Inferior parietal cortex (tissue), 1 donor: ENCODE measurements around the gene FAF2.
"Not testable (repeated sequence)": the region's sequence is repeated elsewhere in the genome, so short reads cannot be mapped to it uniquely, and the experiment has no call there.

Source experiments
- DNase-seq: peaks from one replicate; pipeline ENCODE4 v3.0.0-alpha.2; 2016; ENCODE audit errors: extremely low spot score

Gene FAF2

DNA sequence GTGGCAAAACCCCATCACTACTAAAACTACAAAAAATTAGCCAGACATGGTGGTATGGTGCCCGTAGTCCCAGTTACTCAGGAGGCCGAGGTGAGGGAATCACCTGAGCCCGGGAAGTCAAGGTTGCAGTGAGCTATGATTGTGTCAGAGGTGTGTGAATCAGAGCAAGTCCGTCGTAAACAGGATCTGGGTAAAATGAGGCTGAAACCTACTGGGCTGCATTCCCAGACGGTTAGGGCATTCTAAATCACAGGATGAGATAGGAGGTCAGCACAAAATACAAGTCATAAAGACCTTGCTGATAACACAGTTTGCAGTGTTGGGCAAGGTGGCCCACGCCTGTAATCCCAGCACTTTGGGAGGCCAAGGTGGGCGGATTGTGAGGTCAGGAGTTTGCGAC, 29.9 kb upstream of the FAF2 start:
- DNase-seq: no peak

DNA sequence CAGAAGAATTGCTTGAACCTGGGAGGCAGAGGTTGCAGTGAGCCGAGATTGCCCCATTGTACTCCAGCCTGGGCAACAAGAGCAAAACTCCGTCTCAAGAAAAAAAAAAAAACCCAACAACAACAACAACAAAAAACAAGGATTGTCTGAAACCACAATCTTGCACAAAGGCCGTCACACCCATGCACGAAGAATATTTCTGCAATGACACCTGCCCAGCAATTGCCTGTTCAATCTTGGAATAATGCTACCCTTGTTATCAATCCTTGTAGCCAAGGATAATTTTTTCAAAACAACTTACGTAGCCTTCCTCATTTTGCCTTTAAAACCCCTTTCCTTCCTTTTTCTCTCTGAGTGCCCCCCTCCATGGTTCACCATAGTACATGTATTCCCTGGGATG, 28.1 kb upstream of the FAF2 start:
- no peak for DNase-seq

DNA sequence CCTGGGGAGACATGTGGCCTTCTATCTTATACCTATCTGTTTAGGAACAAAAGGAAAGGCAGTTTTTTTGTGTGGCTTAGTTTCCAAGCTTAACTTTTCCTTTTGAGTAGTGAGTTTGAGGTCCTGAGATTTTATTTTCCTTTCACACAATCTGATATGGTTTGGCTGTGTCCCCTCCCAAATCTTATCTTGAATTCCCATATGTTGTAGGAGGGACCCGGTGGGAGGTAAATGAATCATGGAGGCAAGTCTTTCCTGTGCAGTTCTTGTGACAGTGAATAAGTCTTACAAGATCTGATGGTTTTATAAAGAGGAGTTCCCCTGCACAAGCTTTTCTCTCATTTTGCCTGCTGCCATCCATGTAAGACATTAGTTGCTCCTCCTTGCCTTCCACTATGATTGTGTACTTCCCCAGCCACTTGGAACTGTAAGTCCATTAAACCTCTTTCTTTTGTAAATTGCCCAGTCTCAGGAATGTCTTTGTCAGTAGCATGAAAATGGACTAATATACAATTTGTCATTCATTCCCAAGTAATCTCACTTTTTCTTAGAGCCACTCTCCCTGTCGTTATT, 27.1 kb upstream of the FAF2 start:
- no peak for DNase-seq

DNA sequence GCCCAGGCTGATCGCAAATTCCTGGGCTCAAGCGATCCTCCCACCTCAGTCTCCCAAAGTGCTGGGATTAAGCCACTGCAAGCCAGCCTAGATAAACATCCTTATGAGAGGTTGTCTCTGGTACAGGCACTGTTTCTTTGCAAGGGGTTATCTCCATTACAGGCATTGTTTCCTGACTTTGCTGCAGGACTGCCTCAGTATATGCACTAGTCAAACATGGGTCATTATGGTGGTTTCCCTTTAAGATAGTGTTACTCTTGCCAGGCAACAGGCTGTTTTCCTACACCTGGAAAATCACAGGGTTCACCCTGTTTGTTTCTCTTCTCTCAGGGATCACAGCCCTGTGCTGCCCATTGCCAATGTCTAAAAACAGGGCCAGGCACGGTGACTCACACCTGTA, 24.0 kb upstream of the FAF2 start:
- DNase-seq: no peak

DNA sequence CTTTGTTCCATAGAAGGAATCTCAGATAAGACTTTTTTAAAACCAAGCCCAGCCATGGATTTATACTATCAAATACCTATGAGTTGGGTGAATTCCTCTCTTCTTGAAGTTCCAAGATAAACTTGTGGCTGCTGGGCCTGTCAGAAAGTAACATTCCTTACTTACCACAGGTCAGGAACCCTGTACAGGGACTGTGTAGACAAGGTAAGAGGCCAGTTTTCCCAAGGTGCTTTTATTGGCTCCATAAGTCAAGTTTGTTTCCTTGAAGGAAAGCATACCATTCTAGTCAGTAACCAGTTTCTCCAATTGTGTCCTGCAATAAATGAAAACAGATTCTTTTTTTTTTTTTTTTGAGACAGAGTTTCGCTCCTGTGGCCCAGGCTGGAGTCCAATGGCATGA, 23.0 kb upstream of the FAF2 start:
- no peak for DNase-seq

DNA sequence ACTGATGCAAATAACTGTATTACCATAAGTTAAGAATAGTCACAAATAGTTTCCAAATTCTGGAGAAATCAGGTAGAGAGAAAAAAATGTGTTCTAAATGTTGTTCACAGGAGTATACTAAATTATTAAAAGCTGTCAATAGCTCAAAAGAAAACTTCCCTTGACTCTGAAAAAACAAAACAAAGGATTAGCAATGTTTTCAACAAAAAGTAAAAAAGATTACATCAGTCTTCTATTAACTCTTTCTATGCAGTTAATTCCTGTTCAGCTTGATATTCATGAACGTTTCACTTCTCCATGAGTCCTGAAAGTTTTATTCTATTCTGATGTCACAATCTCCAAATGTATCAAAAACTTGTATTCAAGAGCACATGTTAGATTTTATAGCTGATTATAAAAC, 22.4 kb upstream of the FAF2 start:
- DNase-seq: no peak

DNA sequence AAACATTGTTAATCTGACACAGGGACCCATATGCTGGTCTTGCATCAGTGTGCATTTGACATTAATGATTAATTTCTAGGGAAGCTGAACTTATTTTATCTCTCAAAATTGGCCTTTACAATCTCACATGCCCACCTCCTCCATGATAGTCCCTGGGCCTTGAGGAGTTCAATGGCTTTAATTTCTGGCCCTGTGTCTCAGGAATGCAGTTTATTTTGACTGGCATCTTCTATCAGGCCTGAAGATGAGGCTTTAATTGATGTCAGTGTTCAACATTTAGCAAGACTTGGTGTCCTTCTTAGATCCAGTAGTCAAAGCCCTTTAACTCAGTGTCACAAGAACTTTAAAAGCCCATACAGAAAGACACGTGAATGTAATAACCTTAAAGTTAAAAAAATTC, 21.3 kb upstream of the FAF2 start:
- no peak for DNase-seq

DNA sequence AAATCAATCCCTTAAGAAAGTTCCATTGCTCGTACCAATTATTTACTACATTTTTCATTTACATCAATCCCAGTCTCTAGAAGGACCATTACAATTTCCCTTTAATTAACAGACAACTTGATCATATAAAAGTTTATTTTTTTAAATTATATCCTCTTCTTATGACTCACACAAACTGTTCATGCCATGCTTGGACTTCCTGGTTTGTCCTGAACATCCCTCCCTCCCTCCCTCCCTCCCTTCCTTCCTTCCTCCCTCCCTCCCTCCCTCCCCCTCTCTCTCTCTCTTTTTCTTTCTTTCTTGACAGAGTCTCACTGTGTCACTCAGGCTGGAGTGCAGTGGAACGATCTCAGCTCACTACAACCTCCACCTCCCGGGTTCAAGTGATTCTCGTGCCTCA, 20.2 kb upstream of the FAF2 start:
- no peak for DNase-seq

DNA sequence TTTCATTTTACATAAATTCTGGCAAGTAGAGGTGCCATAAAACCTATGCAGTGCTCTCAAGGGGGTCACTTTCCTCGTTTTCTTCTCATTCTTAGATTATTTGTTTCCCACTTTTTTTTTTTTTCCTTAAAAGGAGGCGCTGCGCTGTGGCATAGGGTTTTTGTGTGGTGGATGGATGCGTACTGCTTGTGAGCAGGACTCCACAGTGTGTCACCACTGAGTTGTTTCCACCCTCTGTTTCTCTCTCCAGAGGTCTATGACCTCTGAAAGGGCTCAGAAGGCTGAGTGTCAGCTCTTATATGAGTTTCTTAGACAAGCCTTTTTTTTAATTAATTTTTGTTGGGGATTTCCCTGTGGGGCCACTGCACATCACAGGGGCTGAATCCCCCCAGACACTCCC, 18.2 kb upstream of the FAF2 start:
- no peak for DNase-seq

DNA sequence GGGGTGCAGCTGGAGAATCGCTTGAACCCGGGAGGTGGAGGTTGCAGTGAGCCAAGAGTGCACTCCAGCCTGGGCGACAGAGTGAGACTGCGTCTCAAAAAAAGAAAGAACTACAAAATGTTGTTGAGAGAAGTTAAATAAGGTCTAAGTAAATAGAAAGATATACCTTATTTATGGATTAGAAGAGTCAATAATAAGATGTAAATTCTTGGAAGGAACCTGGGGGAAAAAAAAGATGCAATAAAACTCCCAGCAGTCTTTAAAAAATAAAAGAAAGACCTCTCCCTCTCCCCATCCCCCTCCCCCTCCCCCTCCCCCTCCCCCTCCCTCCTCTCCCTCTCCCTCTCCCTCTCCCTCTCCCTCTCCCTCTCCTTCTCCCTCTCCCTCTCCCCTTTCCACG, 15.5 kb upstream of the FAF2 start:
- no peak for DNase-seq

DNA sequence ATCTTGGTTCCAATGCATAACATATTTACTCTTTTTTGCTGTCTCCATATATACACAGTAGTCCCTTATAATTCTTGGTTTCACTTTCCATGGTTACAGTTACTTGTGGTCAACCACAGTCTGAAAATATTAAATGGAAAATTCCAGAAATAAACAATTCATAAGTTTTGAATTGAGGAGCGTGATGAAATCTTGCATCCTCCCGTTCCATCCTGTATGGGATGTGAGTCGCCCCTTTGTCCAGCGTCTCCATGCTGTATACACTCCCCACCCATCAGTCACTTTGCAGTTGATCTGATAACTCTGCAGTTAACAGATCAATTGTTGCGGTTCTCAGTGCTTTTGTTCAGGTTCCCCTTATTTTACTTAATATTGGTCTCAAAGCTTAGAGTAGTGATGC, 11.5 kb upstream of the FAF2 start:
- no peak for DNase-seq

DNA sequence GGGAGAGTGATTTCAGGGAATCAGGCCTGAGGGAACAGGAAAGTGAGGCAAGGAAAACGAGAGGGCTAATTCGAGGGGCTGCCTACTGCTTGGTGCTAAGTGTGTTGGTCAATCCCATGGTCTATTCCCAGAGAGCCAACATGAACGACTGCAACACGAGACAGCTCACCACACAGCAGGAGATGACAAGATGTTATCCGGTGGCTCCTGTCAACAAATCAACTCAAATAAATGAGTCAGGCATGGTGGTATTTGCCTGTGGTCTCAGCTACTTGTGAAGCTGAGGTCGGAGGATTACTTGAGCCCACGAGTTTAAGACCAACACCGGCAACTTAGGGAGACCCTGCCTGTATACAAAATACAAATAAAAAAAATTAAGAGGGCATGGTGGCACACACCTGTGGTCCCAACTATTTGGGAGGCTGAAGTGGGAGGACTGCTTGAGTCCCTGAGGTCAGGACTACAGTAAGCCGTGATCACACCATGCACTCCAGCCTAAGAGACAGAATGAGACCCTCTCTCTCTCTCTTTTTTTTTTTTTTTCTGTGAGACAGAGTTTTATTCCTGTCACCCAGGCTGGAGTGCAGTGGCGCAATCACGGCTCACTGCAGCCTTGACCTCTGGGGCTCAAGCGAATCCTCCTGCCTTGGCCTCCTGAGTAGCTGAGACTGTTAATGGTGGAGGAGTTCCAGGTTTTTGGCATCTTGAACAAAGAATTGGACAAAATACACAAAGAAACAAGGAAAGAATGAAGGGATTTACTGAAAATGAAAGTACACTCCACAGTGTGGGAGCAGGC, 9.0 kb upstream of the FAF2 start:
- DNase-seq: no peak

DNA sequence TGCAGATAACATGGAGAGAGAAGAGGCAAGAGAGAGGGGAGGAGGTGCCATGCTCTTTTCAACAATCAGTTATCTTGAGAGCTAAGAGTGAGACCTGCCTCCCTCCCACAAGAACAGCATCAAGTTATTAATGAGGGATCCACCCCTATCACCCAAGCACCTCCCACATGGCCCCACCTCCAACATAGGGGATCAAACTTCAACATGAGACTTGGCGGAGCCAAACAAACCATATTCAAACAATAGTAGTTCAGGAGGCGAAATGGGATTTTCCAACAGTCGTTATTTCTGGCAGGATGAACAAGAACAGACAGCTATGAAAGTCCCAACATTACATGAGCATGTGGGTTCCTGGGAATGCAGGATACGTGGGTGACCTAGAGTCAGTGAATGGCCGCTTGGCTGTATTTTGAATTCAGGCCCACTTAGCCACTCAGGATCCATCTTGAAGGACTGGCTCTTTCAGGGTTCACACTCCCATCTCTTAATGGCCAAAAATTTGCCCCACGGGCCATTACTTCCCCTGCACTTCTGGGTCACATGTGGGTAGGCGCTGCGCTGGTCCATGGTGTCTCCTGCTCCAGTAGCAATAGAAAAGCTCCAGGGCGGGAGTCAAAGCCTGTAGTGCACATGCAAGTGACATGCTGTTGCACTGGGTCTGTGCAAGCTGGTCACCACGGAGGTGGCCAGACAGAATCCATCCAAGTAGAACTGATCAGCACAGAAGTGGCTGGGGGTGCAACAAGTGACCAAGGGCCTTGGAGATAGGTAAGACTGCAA, 7.1 kb upstream of the FAF2 start:
- DNase-seq: no peak

DNA sequence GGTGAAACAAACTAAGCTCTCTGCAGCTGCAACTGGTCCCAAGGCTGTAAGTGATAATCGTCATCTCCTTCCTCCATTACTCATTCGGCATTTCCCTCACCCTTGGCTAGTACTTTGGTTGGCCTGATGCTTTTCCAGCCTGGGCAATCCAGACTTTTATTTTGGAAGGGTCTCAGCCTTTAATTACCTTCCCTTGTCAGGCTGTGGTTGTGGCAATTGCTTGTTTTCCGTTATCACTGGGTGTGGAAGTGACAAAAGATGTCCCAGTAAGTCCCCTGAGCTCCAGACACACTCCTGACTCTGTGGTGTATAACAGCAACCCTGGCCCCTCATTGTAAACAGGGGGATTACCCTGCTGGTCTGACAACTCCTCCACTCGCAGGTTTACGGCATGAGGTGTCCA, 6.3 kb upstream of the FAF2 start:
- DNase-seq: no peak

DNA sequence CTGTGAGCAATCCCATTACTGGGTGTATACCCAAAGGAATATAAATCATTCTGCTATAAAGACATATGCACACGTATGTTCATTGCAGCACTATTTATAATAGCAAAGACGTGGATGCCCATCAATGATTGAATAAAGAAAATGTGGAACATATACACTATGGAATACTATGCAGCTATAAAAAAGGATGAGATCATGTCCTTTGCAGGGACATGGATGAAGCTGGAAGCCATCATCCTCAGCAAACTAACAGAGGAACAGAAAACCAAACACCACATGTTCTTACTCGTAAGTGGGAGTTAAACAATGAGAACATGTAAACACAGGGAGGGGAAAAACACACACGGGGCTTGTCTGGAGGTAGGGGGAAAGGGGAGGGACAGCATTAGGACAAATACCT, 5.3 kb upstream of the FAF2 start:
- not testable (repeated sequence) for DNase-seq

DNA sequence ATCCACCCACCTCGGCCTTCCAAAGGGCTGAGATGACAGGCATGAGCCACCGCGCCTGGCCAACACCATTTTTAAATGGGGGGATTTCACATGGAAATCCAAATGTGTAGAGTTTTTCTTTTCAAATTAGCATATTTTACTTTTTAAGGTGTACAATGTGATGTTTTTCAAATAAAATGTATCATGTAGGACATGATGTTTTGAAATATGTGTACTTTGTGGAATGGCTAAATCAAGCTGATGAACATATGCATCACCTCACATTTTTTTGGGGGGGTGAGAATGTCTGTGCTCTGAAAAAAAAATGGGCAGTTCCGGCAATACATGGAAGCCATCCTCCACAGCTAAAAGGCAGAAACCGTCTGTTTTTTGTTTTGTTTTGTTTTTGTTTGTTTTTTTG, 3.4 kb upstream of the FAF2 start:
- no peak for DNase-seq

DNA sequence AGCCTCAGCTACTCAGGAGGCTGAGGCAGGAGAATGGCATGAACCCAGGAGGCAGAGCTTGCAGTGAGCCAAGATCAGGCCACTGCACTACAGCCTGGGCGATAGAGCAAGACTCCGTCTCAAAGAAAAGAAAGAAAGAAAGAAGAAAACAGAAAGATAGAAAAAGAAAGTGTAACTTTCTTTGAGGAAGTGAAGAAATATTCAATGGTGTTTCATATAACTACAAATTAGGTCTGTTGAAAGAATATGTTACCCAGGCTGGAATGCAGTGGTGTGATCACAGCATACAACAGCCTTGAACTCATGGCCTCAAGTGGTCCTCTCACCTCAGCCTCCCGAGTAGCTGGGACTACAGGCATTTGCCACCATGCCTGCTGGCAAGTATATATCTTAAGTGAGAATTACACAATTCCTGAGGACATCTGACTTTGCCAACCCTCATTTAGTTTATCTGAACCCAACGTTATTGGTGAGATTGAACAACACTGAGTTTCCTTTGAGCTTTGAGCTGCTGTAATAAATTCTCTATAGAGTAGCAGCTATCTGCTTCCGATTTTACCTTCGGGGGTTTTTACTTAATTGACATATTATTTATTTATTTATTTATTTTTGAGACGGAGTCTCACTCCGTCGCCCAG, 2.0 kb upstream of the FAF2 start:
- DNase-seq: no peak

DNA sequence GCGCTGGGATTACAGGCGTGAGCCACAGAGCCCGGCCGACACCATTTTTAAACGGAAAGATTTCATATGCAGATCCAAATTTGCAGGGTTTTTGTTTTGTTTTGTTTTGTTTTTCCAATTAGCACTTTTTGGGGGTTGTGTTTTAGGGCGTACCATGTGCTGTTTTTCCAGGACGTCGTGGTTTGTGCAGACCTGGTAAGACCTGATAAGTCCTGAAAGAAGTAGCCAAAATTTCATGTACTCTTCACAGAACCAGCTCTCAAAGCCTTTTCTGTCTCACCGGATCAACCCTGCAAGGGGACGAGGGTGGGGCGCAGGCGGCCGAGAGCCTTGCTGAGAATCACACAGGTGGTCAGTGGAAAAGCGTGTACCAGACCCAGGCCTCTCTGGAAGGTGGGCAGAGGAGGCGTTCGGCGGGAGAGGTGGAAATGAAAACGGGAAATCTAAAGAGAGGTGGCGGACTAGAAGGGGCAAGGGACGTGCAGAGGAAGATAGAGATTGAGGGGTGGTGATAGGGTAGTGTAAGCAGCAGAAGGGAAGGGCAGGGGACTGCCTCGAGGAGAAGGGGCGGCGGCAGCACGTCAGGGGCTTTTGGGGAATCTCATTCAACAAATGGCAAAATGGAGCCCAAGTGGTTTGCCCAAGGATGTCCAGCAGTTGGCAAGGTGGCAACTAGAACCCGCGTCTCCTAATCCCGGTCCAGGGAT, 1.1 kb upstream of the FAF2 start:
- DNase-seq: no peak

DNA sequence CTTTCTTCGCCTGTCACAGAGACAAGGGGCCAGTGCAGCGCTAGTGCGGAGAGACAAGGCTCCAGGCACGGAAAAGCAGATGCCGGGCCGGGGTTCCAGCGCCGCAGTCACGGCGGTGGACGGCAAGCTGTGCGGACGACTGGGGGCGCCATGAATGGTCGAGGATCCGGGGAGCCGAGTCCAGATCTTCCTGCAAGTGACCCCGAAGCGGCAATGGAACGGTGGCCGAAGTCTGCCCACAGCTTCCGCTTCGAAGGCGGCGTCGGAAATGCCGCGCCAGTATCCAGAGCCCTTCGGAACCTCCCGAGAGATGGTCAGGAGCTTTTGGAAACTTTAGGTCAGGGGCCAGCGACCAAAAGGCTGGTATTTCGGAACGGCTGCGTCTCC, 601 bp upstream of the FAF2 start:
- no peak for DNase-seq

DNA sequence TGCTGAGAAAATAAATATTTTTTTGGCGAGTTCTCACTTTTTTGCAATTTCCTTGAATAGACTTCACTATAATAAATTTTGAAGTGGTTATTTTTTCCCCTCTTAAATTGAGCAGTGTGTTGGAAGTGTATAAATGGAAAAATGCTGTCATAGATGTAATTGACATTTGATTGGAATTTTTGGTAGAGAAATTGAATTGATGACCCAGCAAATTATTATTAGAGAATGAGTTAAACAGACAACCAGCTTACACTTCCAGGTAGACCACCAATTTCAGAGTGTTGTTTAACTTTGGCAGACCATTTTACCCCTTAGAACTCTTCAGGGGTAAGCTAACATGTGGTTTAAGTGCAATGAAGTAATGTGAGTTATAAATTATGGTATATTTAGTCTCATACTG, 1.9 kb downstream of the FAF2 start:
- DNase-seq: no peak

DNA sequence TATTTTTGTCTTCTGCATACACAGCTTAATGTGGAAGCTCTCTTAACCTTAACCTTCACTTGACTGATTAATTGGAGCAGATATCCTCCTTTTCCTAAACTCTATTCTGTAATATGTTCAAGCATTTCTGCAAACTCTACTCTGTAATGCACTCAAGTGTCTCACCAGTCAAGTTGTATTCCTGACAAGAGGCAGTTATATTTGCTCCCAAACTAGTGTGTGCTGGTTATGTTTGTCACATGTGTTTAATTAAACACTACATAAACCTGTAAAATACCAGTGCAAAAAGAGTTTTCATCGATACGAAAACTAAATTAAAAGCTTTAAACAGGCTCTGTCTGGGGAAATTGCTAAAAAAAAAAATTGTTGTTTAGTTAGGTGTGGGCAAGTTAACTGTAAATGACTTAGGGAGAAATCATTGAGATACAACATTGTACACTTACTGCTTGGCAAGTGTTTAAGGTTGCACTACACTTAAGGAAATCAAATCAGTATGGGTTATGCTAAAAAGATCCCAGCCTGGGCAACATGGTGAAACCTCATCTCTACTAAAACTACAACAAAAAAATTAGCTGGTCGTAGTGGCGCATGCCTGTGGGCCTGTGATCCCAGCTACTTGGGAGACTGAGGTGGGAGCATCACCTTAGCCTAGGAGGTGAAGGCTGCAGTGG, 6.7 kb downstream of the FAF2 start:
- no peak for DNase-seq
